Glomerular endothelial cell (primary cell): ENCODE results near the gene ZNF688. TPM values are rescaled to one million over a fixed set of nuclear protein-coding genes. Genes with fewer than 3 reads are reported as not detected.
A peak's percentile ranks its signal among the peaks of the same experiment; 100 is the strongest.

Source experiments
- DNase-seq: peaks from one replicate; pipeline ENCODE4 v3.0.0-alpha.2; 2011; ENCODE audit warnings: low read depth, low spot score; ENCODE audit errors: extremely low read depth
- total RNA-seq: library from RNA; depleted of rRNA; stranded (reverse); fragments of >200 nt; gene quantifications from 2 replicates; pipeline ENCODE4 v1.2.3, GENCODE V29; 2015

The ZNF688 gene
- total RNA-seq, 1 donor from 2014 or later = 11.1 TPM

GRCh38 chr16:30585400-30586191 is 14.1 kb upstream of the ZNF688 start, which contains the start of gene ZNF785:
TSS of gene ZNF785 (minus strand) at chr16:30585697. CDS start at chr16:30585611, 86 bp downstream.
- peak; percentile 97 for DNase-seq

- no peak for DNase-seq
Measured at GRCh38 chr16:30585022-30585399, 13.5 kb upstream of the ZNF688 start.

GRCh38 chr16:30582611-30583340 is 11.3 kb upstream of the ZNF688 start:
- DNase-seq = no peak

GRCh38 chr16:30581457-30581856 is 9.9 kb upstream of the ZNF688 start:
- no peak for DNase-seq

GRCh38 chr16:30574678-30575077 is 3.2 kb upstream of the ZNF688 start:
- no peak for DNase-seq

- DNase-seq = no peak
Measured at GRCh38 chr16:30570636-30571444, 674 bp downstream of the ZNF688 start.

- no peak for DNase-seq
Measured at GRCh38 chr16:30569746-30570635, 1.5 kb downstream of the ZNF688 start.

- DNase-seq = no peak
Measured at GRCh38 chr16:30569281-30569680, 2.2 kb downstream of the ZNF688 start.

- no peak for DNase-seq
Measured at GRCh38 chr16:30567991-30568638, 3.4 kb downstream of the ZNF688 start.

GRCh38 chr16:30567160-30567990 is 4.1 kb downstream of the ZNF688 start:
- DNase-seq = no peak

GRCh38 chr16:30566531-30566930 is 5.0 kb downstream of the ZNF688 start:
- DNase-seq = no peak

- DNase-seq = no peak
Measured at GRCh38 chr16:30565984-30566383, 5.5 kb downstream of the ZNF688 start.

GRCh38 chr16:30565526-30565925 is 6.0 kb downstream of the ZNF688 start:
- no peak for DNase-seq

GRCh38 chr16:30562021-30562420 is 9.5 kb downstream of the ZNF688 start:
- no peak for DNase-seq

GRCh38 chr16:30561089-30561816 is 10.3 kb downstream of the ZNF688 start:
- no peak for DNase-seq

- no peak for DNase-seq
Measured at GRCh38 chr16:30559690-30560089, 11.8 kb downstream of the ZNF688 start.

GRCh38 chr16:30558789-30559377 is 12.6 kb downstream of the ZNF688 start:
- no peak for DNase-seq
